Measurements from ENCODE around the gene ANXA9. TPM values are rescaled to one million over a fixed set of nuclear protein-coding genes. Genes with fewer than 3 reads are reported as not detected.

The ANXA9 gene
- total and polyA plus RNA-seq, 2 of the 4 experiments (the other 2 are of a cell fraction): 0.21 to 0.36 TPM

DNA sequence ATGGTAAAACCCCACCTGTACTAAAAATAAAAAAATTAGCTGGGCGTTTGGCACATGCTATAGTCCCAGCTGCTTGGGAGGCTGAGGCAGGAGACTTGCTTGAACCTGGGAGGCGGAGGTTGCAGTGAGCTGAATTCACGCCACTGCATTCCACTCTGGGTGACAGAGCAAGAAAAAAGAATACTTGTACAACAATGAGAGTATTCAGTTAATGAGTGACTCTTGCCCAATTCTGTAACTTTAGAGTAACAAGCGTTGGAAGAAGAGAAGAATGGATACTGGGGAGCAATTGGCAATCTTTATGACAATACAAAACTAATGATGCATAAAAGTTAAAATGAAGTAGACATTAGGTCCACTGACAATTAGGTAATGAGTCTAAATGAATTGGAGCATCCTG lies 10.5 kb downstream of the ANXA9 start:
- no peak overlapping the region for H4K91ac ChIP-seq (ENCODE audit: insufficient read depth, low read depth, low read length)
- ChIA-PET POLR2A (ENCODE audit: unreplicated experiment) (no interaction called here), CTCF (no interaction called here)
- H4K5ac ChIP-seq (ENCODE audit: low read depth, low read length): no peak overlapping the region
- ATAC-seq (ENCODE audit: low read depth): no peak
- no peaks in the 10 kb centered on the region for H4K20me1 ChIP-seq (ENCODE audit: insufficient read depth, low read length)
- TF ChIP-seq POLR2A (IDR thresholded peaks at IDR 0.05; ENCODE audit: low read depth, low read length): no peak
- TF ChIP-seq RAD21 (IDR thresholded peaks at IDR 0.05; ENCODE audit: low read length): no peak
- TF ChIP-seq, protein P1, sequence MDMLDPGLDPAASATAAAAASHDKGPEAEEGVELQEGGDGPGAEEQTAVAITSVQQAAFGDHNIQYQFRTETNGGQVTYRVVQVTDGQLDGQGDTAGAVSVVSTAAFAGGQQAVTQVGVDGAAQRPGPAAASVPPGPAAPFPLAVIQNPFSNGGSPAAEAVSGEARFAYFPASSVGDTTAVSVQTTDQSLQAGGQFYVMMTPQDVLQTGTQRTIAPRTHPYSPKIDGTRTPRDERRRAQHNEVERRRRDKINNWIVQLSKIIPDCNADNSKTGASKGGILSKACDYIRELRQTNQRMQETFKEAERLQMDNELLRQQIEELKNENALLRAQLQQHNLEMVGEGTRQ (IDR thresholded peaks at IDR 0.05; ENCODE audit: low read depth, low read length): no peak
- no peak for TF ChIP-seq RCOR1 (IDR thresholded peaks at IDR 0.05; ENCODE audit: insufficient replicate concordance, low read length)
- TF ChIP-seq CHD1 (IDR thresholded peaks at IDR 0.05; ENCODE audit: low read depth, low read length): no peak
- no peak for TF ChIP-seq MAFK (IDR thresholded peaks at IDR 0.05; ENCODE audit: low read depth, low read length)
- TF ChIP-seq, protein P2, sequence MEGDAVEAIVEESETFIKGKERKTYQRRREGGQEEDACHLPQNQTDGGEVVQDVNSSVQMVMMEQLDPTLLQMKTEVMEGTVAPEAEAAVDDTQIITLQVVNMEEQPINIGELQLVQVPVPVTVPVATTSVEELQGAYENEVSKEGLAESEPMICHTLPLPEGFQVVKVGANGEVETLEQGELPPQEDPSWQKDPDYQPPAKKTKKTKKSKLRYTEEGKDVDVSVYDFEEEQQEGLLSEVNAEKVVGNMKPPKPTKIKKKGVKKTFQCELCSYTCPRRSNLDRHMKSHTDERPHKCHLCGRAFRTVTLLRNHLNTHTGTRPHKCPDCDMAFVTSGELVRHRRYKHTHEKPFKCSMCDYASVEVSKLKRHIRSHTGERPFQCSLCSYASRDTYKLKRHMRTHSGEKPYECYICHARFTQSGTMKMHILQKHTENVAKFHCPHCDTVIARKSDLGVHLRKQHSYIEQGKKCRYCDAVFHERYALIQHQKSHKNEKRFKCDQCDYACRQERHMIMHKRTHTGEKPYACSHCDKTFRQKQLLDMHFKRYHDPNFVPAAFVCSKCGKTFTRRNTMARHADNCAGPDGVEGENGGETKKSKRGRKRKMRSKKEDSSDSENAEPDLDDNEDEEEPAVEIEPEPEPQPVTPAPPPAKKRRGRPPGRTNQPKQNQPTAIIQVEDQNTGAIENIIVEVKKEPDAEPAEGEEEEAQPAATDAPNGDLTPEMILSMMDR (conservative IDR thresholded peaks at IDR 0.05; ENCODE audit: low read depth, low read length): no peak
- no peaks in the 10 kb centered on the region for H3K9me3 ChIP-seq (ENCODE audit: control insufficient read depth, insufficient read depth, low read length)
- no peak overlapping the region for H3K56ac ChIP-seq (ENCODE audit: extremely low read depth, insufficient read depth, low read length)
- H4K8ac ChIP-seq (ENCODE audit: low read depth in 2 of 2, low read length in 2 of 2): no peak overlapping the region
- no peak overlapping the region for H3K4me3 ChIP-seq (ENCODE audit: insufficient read depth, low read depth, low read length)
- H3K4me2 ChIP-seq (ENCODE audit: low read depth, low read length): no peak overlapping the region
- H2AK5ac ChIP-seq (ENCODE audit: low read depth, low read length): no peak overlapping the region
- no peak overlapping the region for H2BK120ac ChIP-seq (ENCODE audit: low read depth, low read length)
- H3K27me3 ChIP-seq (ENCODE audit: control insufficient read depth, insufficient read depth, low read length): peaks cover 2% of the 10 kb centered on the region; the same call in 1 of the 2 replicates
- no peak overlapping the region for H2BK20ac ChIP-seq (ENCODE audit: low read depth, low read length)
- no peaks in the 10 kb centered on the region for H3K79me1 ChIP-seq (ENCODE audit: low read depth in 1 of 2, low read length in 2 of 2)
- no TSS peak for BruUV-seq (replicated peaks)
- intact Hi-C loops (cut with micrococcal nuclease): no loop called here
- WGBS, 2 experiments (ENCODE audit: extremely low coverage in 2 of 2, insufficient read length in 1 of 2): 88% methylated on average over 2 of the region's 4 CpGs; no CpG with 5 or more reads in 1 of the 2 experiments
- H3K36me3 ChIP-seq (ENCODE audit: control insufficient read depth, insufficient read depth, low read length): peaks cover 11% of the 10 kb centered on the region
- DNase-seq: no peak
- H3K4me1 ChIP-seq (ENCODE audit: control insufficient read depth, insufficient read depth, low read length): no peaks in the 10 kb centered on the region
- no peak overlapping the region for H3K18ac ChIP-seq (ENCODE audit: low read depth, low read length)
- H3K4ac ChIP-seq (ENCODE audit: low read depth, low read length): no peak overlapping the region
- H3K27ac ChIP-seq (ENCODE audit: insufficient read depth, low read length): no peak overlapping the region
- no peak overlapping the region for H2BK5ac ChIP-seq (ENCODE audit: low read depth, low read length, poor library complexity, severe bottlenecking)
- no peak overlapping the region for H2BK15ac ChIP-seq (ENCODE audit: low read depth, low read length)
- no peak overlapping the region for H3K14ac ChIP-seq (replicated peaks; ENCODE audit: low read depth, low read length)
- no peak overlapping the region for H2AFZ ChIP-seq (replicated peaks; ENCODE audit: low read length, poor library complexity)
- H3K9me1 ChIP-seq (ENCODE audit: insufficient read depth, low read length): no peaks in the 10 kb centered on the region
- H3K9ac ChIP-seq (ENCODE audit: low read depth, low read length): no peak overlapping the region
- in situ Hi-C loops (cut with MboI; ENCODE audit: low sequenced_read_pairs): no loop called here
- H3K23ac ChIP-seq (ENCODE audit: low read depth, low read length): no peak overlapping the region
- H2AK9ac ChIP-seq (replicated peaks; ENCODE audit: low read depth, low read length, poor library complexity): no peak overlapping the region
- dilution Hi-C loops (cut with HindIII; ENCODE audit: low sequenced_read_pairs, unreplicated experiment): no loop called here

All from IMR-90 (cell line).